GM21723 (cell line): ENCODE data around the gene PKP3.
"Not testable (repeated sequence)": the region's sequence is repeated elsewhere in the genome, so short reads cannot be mapped to it uniquely, and the experiment has no call there.

Experiments
- ATAC-seq: cut with Tn5 transposase; IDR thresholded peaks from one replicate; pipeline ENCODE4 v1.9.1; 2021; ENCODE audit warnings: mild to moderate bottlenecking, moderate library complexity; ENCODE audit not compliant: unreplicated experiment

The PKP3 gene

GRCh38 chr11:420911-421321 lies 26.9 kb downstream of the PKP3 start:
- no peak for ATAC-seq

- ATAC-seq = no peak
Observed at GRCh38 chr11:422249-422656, 28.2 kb downstream of the PKP3 start.

DNA sequence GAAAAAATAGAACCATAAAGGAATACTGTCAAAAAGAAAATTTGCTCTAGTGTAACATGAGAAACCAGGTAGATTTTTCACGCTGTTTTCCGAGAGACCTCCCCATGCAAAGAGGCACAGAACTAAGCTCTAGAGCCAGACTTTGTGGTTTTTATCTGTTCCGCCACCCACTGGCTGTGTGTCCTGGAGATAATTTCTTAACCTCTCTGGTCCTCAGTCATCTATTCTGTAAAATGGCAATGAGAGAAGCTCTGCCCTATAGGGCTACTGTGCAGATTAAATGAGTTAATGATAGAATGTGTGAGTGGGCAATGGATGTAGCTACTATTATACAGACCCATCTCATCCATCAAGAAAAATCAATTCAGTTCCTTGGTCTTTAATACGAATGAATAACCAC lies 30.2 kb downstream of the PKP3 start:
- no peak for ATAC-seq

DNA sequence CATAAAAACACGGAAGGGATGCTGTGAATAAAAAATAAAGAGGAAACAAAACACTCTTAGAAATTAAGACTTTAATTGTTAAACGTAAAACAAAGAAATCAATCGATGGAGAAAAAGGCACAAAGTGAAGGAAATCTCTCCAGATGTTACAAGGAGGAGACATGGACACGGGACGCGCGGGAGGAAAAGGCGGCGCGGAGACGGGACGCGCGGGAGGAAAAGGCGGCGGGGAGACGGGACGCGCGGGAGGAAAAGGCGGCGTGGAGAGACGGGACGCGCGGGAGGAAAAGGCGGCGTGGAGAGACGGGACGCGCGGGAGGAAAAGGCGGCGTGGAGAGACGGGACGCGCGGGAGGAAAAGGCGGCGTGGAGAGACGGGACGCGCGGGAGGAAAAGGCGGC lies 30.8 kb downstream of the PKP3 start:
- ATAC-seq = not testable (repeated sequence)

- ATAC-seq = no peak
Observed at GRCh38 chr11:425301-425700, 31.3 kb downstream of the PKP3 start.

DNA sequence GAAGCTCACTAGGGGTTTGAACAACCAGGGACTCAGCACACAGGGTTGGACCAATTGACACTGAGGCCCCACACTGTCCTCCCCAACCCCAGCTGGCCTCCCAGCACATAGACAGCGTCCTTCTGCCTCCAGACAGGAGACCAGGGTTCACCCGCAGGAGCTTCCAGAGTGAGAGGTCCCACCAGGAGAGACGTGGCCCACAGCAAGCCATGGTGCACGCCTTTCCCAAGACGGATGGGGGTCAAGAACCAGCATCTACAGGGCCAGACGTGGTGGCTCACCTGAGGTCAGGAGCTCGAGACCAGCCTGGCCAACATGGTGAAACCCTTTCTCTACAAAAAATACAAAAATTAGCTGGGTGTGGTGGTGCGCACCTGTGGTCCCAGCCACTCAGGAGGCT lies 32.8 kb downstream of the PKP3 start:
- no peak for ATAC-seq

- ATAC-seq = no peak
Observed at GRCh38 chr11:428295-428694, 34.3 kb downstream of the PKP3 start.

DNA sequence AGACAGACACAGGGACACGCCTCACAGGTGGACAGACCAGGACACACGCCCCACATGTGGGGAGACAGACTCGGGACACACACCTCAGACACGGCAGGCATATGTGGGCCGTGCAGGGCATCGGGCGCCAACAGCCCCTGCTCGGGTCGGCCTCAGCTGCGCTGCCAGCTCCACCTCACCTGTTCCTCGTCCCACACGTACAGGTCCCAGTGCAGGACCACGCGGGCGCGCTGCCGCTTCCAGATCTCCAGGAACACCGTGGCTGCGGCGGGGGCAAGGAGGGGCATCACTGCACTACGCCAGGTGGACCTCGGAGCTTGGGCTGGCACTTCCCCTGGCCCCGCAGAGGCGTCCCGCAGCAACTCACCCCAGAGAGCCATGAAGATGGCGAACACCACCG lies 35.4 kb downstream of the PKP3 start:
- ATAC-seq = no peak

GRCh38 chr11:429931-430456 lies 36.0 kb downstream of the PKP3 start:
- ATAC-seq = no peak

DNA sequence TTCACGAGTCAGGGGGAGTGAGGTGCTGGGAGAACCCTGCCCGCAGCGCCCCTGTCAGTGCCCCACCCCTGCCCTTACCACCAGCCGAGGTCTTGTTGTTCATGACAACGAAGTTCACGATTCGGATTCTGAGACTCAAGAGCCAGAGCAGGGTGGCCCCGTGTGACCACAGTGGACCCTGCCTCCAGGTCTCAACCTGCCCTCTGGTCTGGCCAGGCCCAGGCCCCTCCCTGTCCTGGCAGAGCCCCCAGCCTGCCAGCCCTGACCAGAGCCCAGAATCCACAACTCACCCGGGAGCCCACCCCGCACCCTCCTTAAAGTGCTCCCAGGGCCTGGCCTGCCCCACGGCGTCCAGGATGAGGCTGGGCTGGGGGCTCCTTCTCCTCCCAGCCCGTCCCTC lies 37.9 kb downstream of the PKP3 start:
- ATAC-seq = no peak

DNA sequence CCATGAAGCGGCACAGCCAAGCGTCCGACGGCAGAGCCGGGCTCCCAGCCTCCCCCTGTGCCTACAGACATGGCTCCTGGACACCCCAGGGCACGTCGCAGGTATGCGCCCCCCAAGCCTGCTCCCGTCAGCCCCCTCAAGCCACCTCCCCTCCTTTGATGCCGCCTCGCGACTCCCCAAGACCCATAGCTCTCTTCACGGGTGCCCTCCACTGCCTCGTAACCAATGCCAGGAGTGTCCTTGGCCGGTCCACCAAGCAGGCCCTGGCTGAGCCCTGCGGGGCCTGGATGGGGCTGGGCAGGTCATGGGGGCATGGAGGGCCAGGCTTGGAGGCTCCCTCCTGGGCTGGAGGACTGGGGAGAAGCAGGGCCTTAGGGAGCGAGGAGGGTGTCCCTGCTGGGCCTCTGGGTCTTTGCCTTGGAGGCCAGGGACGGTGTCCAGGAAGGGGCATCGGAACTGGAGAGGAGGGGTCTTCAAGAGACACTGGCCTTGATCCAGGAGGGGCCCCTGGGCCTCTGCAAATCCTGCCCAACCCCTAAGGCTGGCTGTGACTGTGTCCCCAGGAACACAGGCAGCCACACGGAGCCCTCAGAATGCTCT lies 38.6 kb downstream of the PKP3 start:
- ATAC-seq = no peak

- no peak for ATAC-seq
Observed at GRCh38 chr11:433111-433510, 39.1 kb downstream of the PKP3 start.

DNA sequence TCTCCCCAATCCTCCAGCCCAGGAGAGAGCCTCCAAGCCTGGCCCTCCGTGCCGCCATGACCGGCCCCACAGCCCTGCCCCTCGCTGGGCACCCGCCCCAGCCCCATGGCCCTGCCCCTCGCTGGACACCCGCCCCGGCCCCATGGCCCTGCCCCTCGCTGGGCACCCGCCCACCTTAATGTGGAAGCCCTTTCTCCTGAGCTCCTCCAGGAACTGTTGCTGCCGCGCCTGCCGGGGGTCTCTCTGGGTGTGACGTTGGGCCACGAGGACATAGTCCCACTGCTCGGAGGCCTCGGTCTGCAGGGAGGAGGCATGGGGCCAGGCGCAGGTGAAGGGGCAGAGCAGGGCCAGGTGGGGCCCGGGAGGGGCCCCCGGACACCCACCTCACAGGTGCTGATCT lies 39.6 kb downstream of the PKP3 start:
- ATAC-seq = no peak

- ATAC-seq = no peak
Observed at GRCh38 chr11:434496-434895, 40.5 kb downstream of the PKP3 start.

DNA sequence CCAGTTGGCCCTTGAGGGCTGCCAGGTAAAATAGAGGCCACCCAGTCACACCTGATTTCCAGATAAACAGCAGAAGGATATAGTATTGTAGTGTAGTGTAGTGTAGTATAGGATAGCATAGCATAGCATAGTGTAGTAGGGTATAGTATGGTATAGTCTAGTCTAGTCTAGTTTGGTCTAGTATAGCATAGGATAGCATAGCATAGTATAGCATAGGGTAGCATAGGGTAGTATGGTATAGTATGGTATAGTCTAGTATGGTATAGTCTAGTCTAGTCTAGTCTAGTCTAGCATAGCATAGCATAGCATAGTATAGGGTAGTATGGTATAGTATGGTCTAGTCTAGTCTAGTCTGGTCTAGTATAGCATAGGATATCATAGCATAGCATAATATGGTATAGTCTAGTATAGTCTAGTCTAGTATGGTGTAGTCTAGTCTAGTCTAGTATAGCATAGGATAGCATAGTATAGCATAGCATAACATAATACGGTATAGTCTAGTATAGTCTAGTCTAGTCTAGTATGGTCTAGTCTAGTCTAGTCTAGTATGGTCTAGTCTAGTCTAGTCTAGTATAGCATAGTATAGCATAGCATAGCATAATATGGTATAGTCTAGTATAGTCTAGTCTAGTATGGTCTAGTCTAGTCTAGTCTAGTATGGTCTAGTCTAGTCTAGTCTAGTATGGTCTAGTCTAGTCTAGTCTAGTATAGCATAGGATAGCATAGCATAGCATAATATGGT lies 41.2 kb downstream of the PKP3 start:
- ATAC-seq = not testable (repeated sequence)

GRCh38 chr11:437228-437870 lies 43.3 kb downstream of the PKP3 start:
- no peak for ATAC-seq

GRCh38 chr11:438101-438844 lies 44.3 kb downstream of the PKP3 start:
- no peak for ATAC-seq

- ATAC-seq = no peak
Observed at GRCh38 chr11:439315-440064, 45.5 kb downstream of the PKP3 start.

DNA sequence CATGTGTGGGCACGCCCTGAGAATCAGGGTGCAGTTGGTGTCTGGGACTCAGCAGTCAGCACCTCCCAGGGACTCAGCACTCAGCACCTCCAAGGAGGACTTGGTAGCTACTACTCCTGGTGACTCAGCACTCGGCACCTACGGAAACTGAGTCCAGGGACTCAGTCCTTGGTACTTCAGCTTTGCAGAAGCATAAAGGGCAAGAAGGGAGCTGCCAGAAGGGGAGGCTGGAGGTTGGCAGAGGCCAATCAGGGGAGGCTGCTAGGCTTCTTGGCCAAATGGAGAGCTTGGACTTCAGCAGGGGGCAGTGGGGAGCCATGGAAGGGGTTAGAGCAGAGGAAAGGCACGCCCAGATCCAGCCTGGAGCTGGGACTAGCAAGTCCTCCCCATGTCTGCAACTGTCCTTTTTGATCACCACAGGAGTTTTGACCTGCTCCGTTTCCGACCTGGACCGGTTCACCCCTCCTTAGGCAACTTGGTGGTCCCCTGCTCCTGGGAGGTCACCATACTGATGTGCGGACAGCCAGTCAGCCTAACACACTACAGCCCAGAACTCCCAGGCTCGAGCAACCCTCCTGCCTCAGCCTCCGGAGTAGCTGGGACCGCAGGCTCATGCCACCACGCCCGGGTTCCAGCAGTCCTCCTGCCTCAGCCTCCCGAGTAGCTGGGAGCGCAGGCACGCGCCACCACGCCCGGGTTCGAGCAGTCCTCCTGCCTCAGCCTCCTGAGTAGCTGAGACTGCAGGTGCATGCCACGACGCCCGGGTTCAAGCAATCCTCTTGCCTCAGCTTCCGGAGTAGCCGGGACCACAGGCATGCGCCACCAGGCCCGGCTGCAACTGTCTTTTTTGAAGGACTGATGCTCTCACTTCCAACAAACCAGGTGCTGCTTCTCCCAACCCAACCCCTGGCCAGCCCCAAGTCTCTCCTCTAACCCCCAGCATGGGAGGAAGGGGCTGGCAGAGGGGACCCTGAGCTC lies 46.3 kb downstream of the PKP3 start:
- ATAC-seq = no peak

DNA sequence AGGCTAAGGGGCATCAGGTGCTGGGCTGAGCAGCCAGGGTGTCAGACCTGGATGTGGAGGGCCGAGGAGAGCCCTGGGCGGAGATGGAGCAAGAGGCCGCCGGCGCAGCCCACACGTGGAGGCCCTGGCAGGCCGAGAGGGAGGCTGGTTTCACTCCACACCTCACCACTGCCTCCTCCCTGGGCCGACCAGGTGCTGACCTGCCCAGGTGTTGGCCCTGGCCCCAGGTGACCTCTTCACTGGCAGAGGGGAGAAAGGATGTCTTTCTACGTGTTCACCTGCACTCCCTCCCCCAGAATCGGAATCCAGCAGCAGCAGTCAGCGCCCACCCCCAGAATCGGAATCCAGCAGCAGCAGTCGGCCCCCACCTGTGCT lies 47.0 kb downstream of the PKP3 start:
- ATAC-seq = no peak
